B cell (primary cell): ENCODE data around the gene UQCR11.

ENCODE experiments used
- EZH2 ChIP-seq: IDR thresholded peaks from 2 replicates; pipeline ENCODE4 v1.6.1; 2012; ENCODE audit warnings: borderline replicate concordance, low read depth, mild to moderate bottlenecking, moderate library complexity, low read length; ENCODE audit not compliant: insufficient read depth, poor library complexity, severe bottlenecking
- TF ChIP-seq, protein P1 (sequence below): fragments of 200-600 bp; IDR thresholded peaks from one replicate; pipeline ENCODE4 v1.8.0; 2022; ENCODE audit warnings: antibody characterized with exemption, mild to moderate bottlenecking

- TF ChIP-seq, protein P1, sequence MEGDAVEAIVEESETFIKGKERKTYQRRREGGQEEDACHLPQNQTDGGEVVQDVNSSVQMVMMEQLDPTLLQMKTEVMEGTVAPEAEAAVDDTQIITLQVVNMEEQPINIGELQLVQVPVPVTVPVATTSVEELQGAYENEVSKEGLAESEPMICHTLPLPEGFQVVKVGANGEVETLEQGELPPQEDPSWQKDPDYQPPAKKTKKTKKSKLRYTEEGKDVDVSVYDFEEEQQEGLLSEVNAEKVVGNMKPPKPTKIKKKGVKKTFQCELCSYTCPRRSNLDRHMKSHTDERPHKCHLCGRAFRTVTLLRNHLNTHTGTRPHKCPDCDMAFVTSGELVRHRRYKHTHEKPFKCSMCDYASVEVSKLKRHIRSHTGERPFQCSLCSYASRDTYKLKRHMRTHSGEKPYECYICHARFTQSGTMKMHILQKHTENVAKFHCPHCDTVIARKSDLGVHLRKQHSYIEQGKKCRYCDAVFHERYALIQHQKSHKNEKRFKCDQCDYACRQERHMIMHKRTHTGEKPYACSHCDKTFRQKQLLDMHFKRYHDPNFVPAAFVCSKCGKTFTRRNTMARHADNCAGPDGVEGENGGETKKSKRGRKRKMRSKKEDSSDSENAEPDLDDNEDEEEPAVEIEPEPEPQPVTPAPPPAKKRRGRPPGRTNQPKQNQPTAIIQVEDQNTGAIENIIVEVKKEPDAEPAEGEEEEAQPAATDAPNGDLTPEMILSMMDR: no peak
- no peak for TF ChIP-seq EZH2
Measured at GRCh38 chr19:1592024-1592754, 13.1 kb downstream of the UQCR11 start.
